Left lung (tissue), 10 donors: ENCODE results near the gene HBB. TPM values are rescaled to one million over a fixed set of nuclear protein-coding genes. Genes with fewer than 3 reads are reported as not detected.

Source experiments
- ATAC-seq: fragments of 200-7000 bp; cut with Tn5 transposase; one replicate; pipeline ENCODE4 v1.9.1; 2020; ENCODE audit warnings: moderate library complexity
- DNase-seq, 4 donors: peaks; one replicate each; pipeline ENCODE4 v3.0.0-alpha.2; 2013 to 2020
- H3K27ac ChIP-seq, 2 donors: fragments of 200-600 bp; sonication (generic) in 1 of 2; one replicate each; pipeline versions ENCODE4 v1.5.0 to v1.8.0; 2020 to 2021
- H3K27me3 ChIP-seq, 2 donors: fragments of 200-600 bp; sonication (generic) in 1 of 2; one replicate each; pipeline versions ENCODE4 v1.5.0 to v1.8.0; 2020 to 2021
- H3K36me3 ChIP-seq, 2 donors: fragments of 200-600 bp; sonication (generic) in 1 of 2; one replicate each; pipeline versions ENCODE4 v1.5.0 to v1.8.0; 2020 to 2021
- H3K4me1 ChIP-seq, 2 donors: fragments of 200-600 bp; one replicate each; pipeline ENCODE4 v1.8.0; 2021
- H3K4me3 ChIP-seq, 2 donors: fragments of 200-600 bp; sonication (generic) in 1 of 2; one replicate each; pipeline versions ENCODE4 v1.5.0 to v1.8.0; 2020 to 2021; ENCODE audit warnings: mild to moderate bottlenecking in 1 of 2
- H3K9me3 ChIP-seq, 2 donors: fragments of 200-600 bp; sonication (generic) in 1 of 2; one replicate each; pipeline versions ENCODE4 v1.5.0 to v1.8.0; 2020 to 2021
- CTCF ChIP-seq, 2 donors: fragments of 200-600 bp; sonication (generic) in 1 of 2; IDR thresholded peaks; one replicate each; pipeline versions ENCODE4 v1.5.0 to v1.8.0; 2021; ENCODE audit warnings: antibody characterized with exemption in 2 of 2
- intact Hi-C, 2 donors: fragments of 100-400 bp; cut with DNase I; formaldehyde crosslinking; loops; one replicate each; pipeline versions ENCODE4 v1.11.2 to v1.14.2; 2022
- polyA plus RNA-seq, 6 donors: library from polyadenylated mRNA; unstranded; fragments of 120-200 nt; gene quantifications; one replicate each; pipeline ENCODE4 v1.2.1, GENCODE V29; 2013; ENCODE audit not compliant: insufficient read length in 6 of 6
- total RNA-seq, 2 donors: library from RNA; stranded (reverse); fragmentation: NEBNext Ultra II Directional; extraction: Animal tissue kit (Norgen Biotek cat#: 25700); gene quantifications; one replicate each; pipeline ENCODE4 v1.2.1, GENCODE V29; 2021
- donor health status: DM: no; HTN: yes; CAD: no.
- donor health status: DM: no; HTN: no; CAD: no.

Gene HBB
- total and polyA plus RNA-seq, 8 donors, result 137 to 967 (median 260) TPM

- no peak overlapping the region for H3K27ac ChIP-seq
- no peaks in the 10 kb centered on the region for H3K36me3 ChIP-seq
- peaks cover 0 to 7% of the 10 kb centered on the region in 2 donors for H3K9me3 ChIP-seq
- no peak for ATAC-seq
- intact Hi-C loops, result no loop called here
- TF ChIP-seq CTCF (IDR thresholded peaks at IDR 0.05), result no peak
- no peaks in the 10 kb centered on the region for H3K4me1 ChIP-seq
- H3K27me3 ChIP-seq, result no peaks in the 10 kb centered on the region
- H3K4me3 ChIP-seq, result no peak overlapping the region
- no peak for DNase-seq
These were observed 38.7 kb downstream of the HBB start for GRCh38 chr11:5188201-5188600.

DNA sequence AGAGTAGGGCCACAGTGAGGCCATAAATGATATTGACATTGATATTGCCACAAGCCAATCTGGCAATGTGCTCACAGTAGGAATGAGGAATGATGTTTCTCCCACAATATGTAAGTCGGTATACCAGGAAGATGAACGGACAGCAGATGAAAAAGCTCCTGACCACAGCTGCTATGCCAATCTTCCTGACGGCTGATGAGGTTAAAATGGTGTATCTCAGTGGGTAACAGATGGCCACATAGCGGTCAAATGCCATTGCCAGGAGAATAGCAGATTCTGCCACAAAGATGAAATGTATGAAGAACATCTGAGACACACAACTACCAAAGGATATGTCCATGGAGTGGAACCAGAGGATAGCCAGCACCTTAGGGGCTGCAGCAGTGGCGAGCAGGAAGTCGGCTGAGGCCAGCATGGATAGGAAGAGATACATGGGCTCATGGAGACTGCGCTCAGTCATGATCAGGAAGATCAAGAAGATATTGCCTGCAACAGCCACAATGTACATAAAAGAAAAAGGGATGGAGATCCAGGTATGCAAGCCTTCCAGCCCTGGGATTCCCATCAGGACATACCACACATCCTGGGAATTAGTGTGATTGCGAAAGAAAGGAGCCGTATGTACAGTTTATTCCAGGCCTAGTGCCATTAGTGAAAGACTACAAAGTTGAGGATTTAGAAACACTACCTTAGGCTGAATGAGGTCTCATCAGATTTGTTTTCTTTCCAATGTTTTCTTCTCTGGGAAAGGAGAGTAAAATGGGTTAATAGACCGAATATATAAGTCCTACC is 48.6 kb downstream of the HBB start:
- Histone ChIP-seq H3K27ac (no peak overlapping the region), H3K9me3 (no peaks in the 10 kb centered on the region), H3K36me3 (no peaks in the 10 kb centered on the region), H3K4me3 (no peak overlapping the region), H3K27me3 (no peaks in the 10 kb centered on the region), H3K4me1 (no peaks in the 10 kb centered on the region)
- no peak for TF ChIP-seq CTCF (IDR thresholded peaks at IDR 0.05)
- intact Hi-C loops, result no loop called here
- DNase-seq (no peak), ATAC-seq (no peak)

Other genes starting within 250 kb of the HBB start
- gene OR51L1, start 232.2 kb downstream of the HBB start, total RNA-seq, result not detected
- gene OR51L1, start 232.2 kb downstream of the HBB start, polyA plus RNA-seq, result under 1 TPM in 5 of 6 donors, not detected in 1; 0.01 to 0.06 (median 0.03) TPM
- not detected for gene OR52J3, start 180.5 kb downstream of the HBB start, total RNA-seq
- gene OR52J3, start 180.5 kb downstream of the HBB start, polyA plus RNA-seq, result not detected
- not detected for gene OR52E2, start 167.4 kb downstream of the HBB start, total RNA-seq
- gene OR52E2, start 167.4 kb downstream of the HBB start, polyA plus RNA-seq, result not detected
- not detected for gene OR52E1, start 157.5 kb downstream of the HBB start, total RNA-seq
- gene OR52E1, start 157.5 kb downstream of the HBB start, polyA plus RNA-seq, result not detected
- not detected for gene OR52A5, start 88.7 kb downstream of the HBB start, total RNA-seq
- not detected for gene OR52A5, start 88.7 kb downstream of the HBB start, polyA plus RNA-seq
- gene OR52A1, start 72.3 kb downstream of the HBB start, total RNA-seq, result not detected
- under 1 TPM; 0.02 to 0.03 (median 0.03) TPM for gene OR52A1, start 72.3 kb downstream of the HBB start, polyA plus RNA-seq
- not detected for gene OR51V1, start 26.4 kb downstream of the HBB start, total RNA-seq
- gene OR51V1, start 26.4 kb downstream of the HBB start, polyA plus RNA-seq, result not detected
- gene HBD, start 7.4 kb upstream of the HBB start, total RNA-seq, result under 1 TPM in 1 of 2 donors, not detected in 1; 0.82 TPM
- gene HBD, start 7.4 kb upstream of the HBB start, polyA plus RNA-seq, result 1 to 10 TPM in 3 of 6 donors, under 1 TPM in 3; 0.44 to 1.2 (median 0.96) TPM
- gene HBG1, start 22.8 kb upstream of the HBB start, total RNA-seq, result not detected
- gene HBG1, start 22.8 kb upstream of the HBB start, polyA plus RNA-seq, result 1,000 to 10,000 TPM in 3 of 6 donors, 10 to 100 TPM in 1, 1 to 10 TPM in 2; 3.5 to 2,797 (median 512) TPM
- gene HBG2, start 27.7 kb upstream of the HBB start, total RNA-seq, result not detected
- gene HBG2, start 27.7 kb upstream of the HBB start, polyA plus RNA-seq, result 1,000 to 10,000 TPM; 1,963 to 7,853 (median 3,552) TPM
- not detected for gene HBE1, start 42.9 kb upstream of the HBB start, total RNA-seq
- gene HBE1, start 42.9 kb upstream of the HBB start, polyA plus RNA-seq, result 10 to 100 TPM in 3 of 6 donors, 1 to 10 TPM in 3; 4.2 to 41.6 (median 16.3) TPM
- not detected for gene OR51B4, start 74.9 kb upstream of the HBB start, total RNA-seq
- gene OR51B4, start 74.9 kb upstream of the HBB start, polyA plus RNA-seq, result under 1 TPM in 5 of 6 donors, not detected in 1; 0.35 to 0.58 (median 0.53) TPM
- not detected for gene OR51B2, start 97.2 kb upstream of the HBB start, total RNA-seq
- under 1 TPM in 1 of 6 donors, not detected in 5; 0.23 TPM for gene OR51B2, start 97.2 kb upstream of the HBB start, polyA plus RNA-seq
- gene OR51B5, start 116.5 kb upstream of the HBB start, total RNA-seq, result under 1 TPM; 0.29 to 0.41 TPM
- gene OR51B5, start 116.5 kb upstream of the HBB start, polyA plus RNA-seq, result under 1 TPM; 0.41 to 0.87 (median 0.71) TPM
- not detected for gene OR51B6, start 124.4 kb upstream of the HBB start, total RNA-seq
- gene OR51B6, start 124.4 kb upstream of the HBB start, polyA plus RNA-seq, result under 1 TPM in 1 of 6 donors, not detected in 5; 0.14 TPM
- gene OR51M1, start 156.7 kb upstream of the HBB start, total RNA-seq, result not detected
- under 1 TPM in 4 of 6 donors, not detected in 2; 0.06 to 0.24 (median 0.08) TPM for gene OR51M1, start 156.7 kb upstream of the HBB start, polyA plus RNA-seq
- gene OR51Q1, start 195.0 kb upstream of the HBB start, total RNA-seq, result not detected
- not detected for gene OR51Q1, start 195.0 kb upstream of the HBB start, polyA plus RNA-seq
- gene OR51I1, start 214.4 kb upstream of the HBB start, total RNA-seq, result not detected
- not detected for gene OR51I1, start 214.4 kb upstream of the HBB start, polyA plus RNA-seq
- not detected for gene OR51I2, start 222.3 kb upstream of the HBB start, total RNA-seq
- under 1 TPM in 2 of 6 donors, not detected in 4; 0.04 to 0.07 TPM for gene OR51I2, start 222.3 kb upstream of the HBB start, polyA plus RNA-seq